IMR-90 (cell line): ENCODE measurements around the gene ZSCAN5C. TPM values are rescaled to one million over a fixed set of nuclear protein-coding genes. Genes with fewer than 3 reads are reported as not detected.

Source experiments
- ATAC-seq: fragments of 200-7000 bp; cut with Tn5 transposase; 2 replicates; pipeline ENCODE4 v1.9.1; 2020; ENCODE audit warnings: low read depth, mild to moderate bottlenecking, moderate library complexity
- BruUV-seq: library from RNA; stranded (reverse); fragments of 400-500 nt; replicated peaks from 2 replicates; lab custom pipeline; 2021; lab: Mats Ljungman, UMichigan
- CTCF ChIA-PET: fragments of 300-600 bp; formaldehyde crosslinking; extraction: SDS; loops from one replicate; lab custom pipeline; 2021; ENCODE audit warnings: antibody characterized with exemption; lab: Yijun Ruan, JAX
- POLR2A ChIA-PET: fragments of 300-600 bp; sonication (Branson Sonifier 250); formaldehyde crosslinking; loops from one replicate; lab custom pipeline; 2022; ENCODE audit warnings: antibody characterized with exemption; ENCODE audit not compliant: unreplicated experiment; lab: Charles Lee
- DNase-seq: peaks from one replicate; pipeline ENCODE4 v3.0.0; 2013
- H2AFZ ChIP-seq: replicated peaks from 2 replicates; pipeline ENCODE3; 2013; ENCODE audit warnings: low read length, mild to moderate bottlenecking; ENCODE audit not compliant: poor library complexity
- H2AK5ac ChIP-seq: 2 replicates; pipeline ENCODE4 v1.6.1; 2013; ENCODE audit warnings: low read depth, low read length, inconsistent platforms
- H2AK9ac ChIP-seq: replicated peaks from 2 replicates; pipeline ENCODE3; 2013; ENCODE audit warnings: mild to moderate bottlenecking, low read depth, low read length, moderate library complexity; ENCODE audit not compliant: poor library complexity
- H2BK120ac ChIP-seq: 2 replicates; pipeline ENCODE4 v1.6.1; 2013; ENCODE audit warnings: low read depth, low read length, inconsistent platforms
- H2BK15ac ChIP-seq: 3 replicates; pipeline ENCODE4 v1.6.1; 2013; ENCODE audit warnings: low read depth, low read length, inconsistent platforms
- H2BK20ac ChIP-seq: 2 replicates; pipeline ENCODE4 v1.6.1; 2013; ENCODE audit warnings: low read depth, mild to moderate bottlenecking, inconsistent platforms, low read length, moderate library complexity
- H2BK5ac ChIP-seq: 2 replicates; pipeline ENCODE4 v1.6.1; 2013; ENCODE audit warnings: mild to moderate bottlenecking, low read depth, low read length, inconsistent platforms; ENCODE audit not compliant: poor library complexity, severe bottlenecking
- H3K14ac ChIP-seq: replicated peaks from 2 replicates; pipeline ENCODE4 v1.6.1; 2013; ENCODE audit warnings: low read depth, low read length, inconsistent platforms
- H3K18ac ChIP-seq: 2 replicates; pipeline ENCODE4 v1.6.1; 2013; ENCODE audit warnings: low read depth, low read length, control low read depth
- H3K23ac ChIP-seq: 2 replicates; pipeline ENCODE4 v1.6.1; 2013; ENCODE audit warnings: low read depth, low read length, inconsistent platforms
- H3K27ac ChIP-seq: 2 replicates; pipeline ENCODE4 v1.5.1; 2013; ENCODE audit warnings: mild to moderate bottlenecking, control low read depth, low read length; ENCODE audit not compliant: insufficient read depth
- H3K27me3 ChIP-seq: 2 replicates; pipeline ENCODE4 v1.6.1; 2013; ENCODE audit warnings: low read length; ENCODE audit not compliant: control insufficient read depth, insufficient read depth
- H3K36me3 ChIP-seq: 2 replicates; pipeline ENCODE4 v1.6.1; 2013; ENCODE audit warnings: low read length, mixed read lengths; ENCODE audit not compliant: control insufficient read depth, insufficient read depth
- H3K4ac ChIP-seq: 2 replicates; pipeline ENCODE4 v1.6.1; 2013; ENCODE audit warnings: low read depth, low read length, inconsistent platforms
- H3K4me1 ChIP-seq: 2 replicates; pipeline ENCODE4 v1.6.1; 2013; ENCODE audit warnings: low read length, mixed read lengths; ENCODE audit not compliant: control insufficient read depth, insufficient read depth
- H3K4me2 ChIP-seq: 2 replicates; pipeline ENCODE4 v1.6.1; 2013; ENCODE audit warnings: low read depth, mild to moderate bottlenecking, control low read depth, low read length, moderate library complexity
- H3K4me3 ChIP-seq: 2 replicates; pipeline ENCODE4 v1.5.1; 2013; ENCODE audit warnings: low read depth, mild to moderate bottlenecking, control low read depth, low read length, moderate library complexity; ENCODE audit not compliant: insufficient read depth
- H3K56ac ChIP-seq: 2 replicates; pipeline ENCODE4 v1.6.1; 2013; ENCODE audit warnings: low read length, inconsistent platforms; ENCODE audit not compliant: insufficient read depth; ENCODE audit errors: extremely low read depth
- H3K79me1 ChIP-seq, 2 experiments: 2 replicates each; pipeline ENCODE4 v1.6.1; 2013; ENCODE audit warnings: low read length in 2 of 2, inconsistent platforms in 1 of 2, low read depth in 1 of 2
- H3K9ac ChIP-seq: 2 replicates; pipeline ENCODE4 v1.6.1; 2013; ENCODE audit warnings: low read depth, low read length, control low read depth
- H3K9me1 ChIP-seq: 2 replicates; pipeline ENCODE4 v1.6.1; 2013; ENCODE audit warnings: low read length, inconsistent platforms; ENCODE audit not compliant: insufficient read depth
- H3K9me3 ChIP-seq: 2 replicates; pipeline ENCODE4 v1.6.1; 2013; ENCODE audit warnings: low read length; ENCODE audit not compliant: control insufficient read depth, insufficient read depth
- H4K20me1 ChIP-seq: 2 replicates; pipeline ENCODE4 v1.6.1; 2013; ENCODE audit warnings: low read length, inconsistent platforms; ENCODE audit not compliant: insufficient read depth
- H4K5ac ChIP-seq: 2 replicates; pipeline ENCODE4 v1.6.1; 2013; ENCODE audit warnings: mild to moderate bottlenecking, low read depth, low read length, control low read depth
- H4K8ac ChIP-seq, 2 experiments: 2 replicates each; pipeline ENCODE4 v1.6.1; 2013; ENCODE audit warnings: low read depth in 2 of 2, low read length in 2 of 2, control low read depth in 1 of 2, inconsistent platforms in 1 of 2
- H4K91ac ChIP-seq: 2 replicates; pipeline ENCODE4 v1.6.1; 2013; ENCODE audit warnings: low read depth, low read length, inconsistent platforms; ENCODE audit not compliant: insufficient read depth
- BHLHE40 ChIP-seq: fragments of 150-350 bp; IDR thresholded peaks from 2 replicates; pipeline ENCODE4 v1.6.1; 2016; ENCODE audit warnings: mild to moderate bottlenecking, low read depth, low read length
- CEBPB ChIP-seq: IDR thresholded peaks from 2 replicates; pipeline ENCODE4 v1.6.1; 2012; ENCODE audit warnings: low read depth, low read length, improper control_type of control experiment
- CHD1 ChIP-seq: IDR thresholded peaks from 2 replicates; pipeline ENCODE4 v1.6.1; 2012; ENCODE audit warnings: low read depth, low read length, improper control_type of control experiment
- CTCF ChIP-seq: conservative IDR thresholded peaks from 2 replicates; pipeline ENCODE4 v1.5.1; 2012; ENCODE audit warnings: mild to moderate bottlenecking, low read depth, low read length, improper control_type of control experiment
- ELK1 ChIP-seq: fragments of 150-350 bp; IDR thresholded peaks from 2 replicates; pipeline ENCODE4 v1.6.1; 2016; ENCODE audit warnings: low read depth, mild to moderate bottlenecking, low read length, moderate library complexity, borderline replicate concordance
- FOS ChIP-seq: fragments of 150-350 bp; IDR thresholded peaks from 2 replicates; pipeline ENCODE4 v1.6.1; 2016; ENCODE audit warnings: low read depth, low read length
- MAFK ChIP-seq: IDR thresholded peaks from 2 replicates; pipeline ENCODE4 v1.6.1; 2012; ENCODE audit warnings: low read depth, low read length, improper control_type of control experiment
- MAZ ChIP-seq: IDR thresholded peaks from 2 replicates; pipeline ENCODE4 v1.6.1; 2012; ENCODE audit warnings: low read depth, mild to moderate bottlenecking, low read length, improper control_type of control experiment, moderate library complexity, borderline replicate concordance
- MXI1 ChIP-seq: IDR thresholded peaks from 2 replicates; pipeline ENCODE4 v1.6.1; 2012; ENCODE audit warnings: low read depth, mild to moderate bottlenecking, low read length, moderate library complexity, borderline replicate concordance
- NFE2L2 ChIP-seq: fragments of 150-350 bp; IDR thresholded peaks from 2 replicates; pipeline ENCODE4 v1.6.1; 2016; ENCODE audit warnings: low read depth, mild to moderate bottlenecking, low read length
- POLR2A ChIP-seq: IDR thresholded peaks from 2 replicates; pipeline ENCODE4 v1.6.1; 2012; ENCODE audit warnings: mild to moderate bottlenecking, low read depth, low read length
- RAD21 ChIP-seq: IDR thresholded peaks from 2 replicates; pipeline ENCODE4 v1.6.1; 2012; ENCODE audit warnings: low read length, improper control_type of control experiment
- RCOR1 ChIP-seq: IDR thresholded peaks from 2 replicates; pipeline ENCODE4 v1.6.1; 2012; ENCODE audit warnings: mild to moderate bottlenecking, low read length, improper control_type of control experiment; ENCODE audit not compliant: insufficient replicate concordance
- RFX5 ChIP-seq: IDR thresholded peaks from 2 replicates; pipeline ENCODE4 v1.8.0; 2012; ENCODE audit warnings: low read depth, mild to moderate bottlenecking, low read length, moderate library complexity
- SMC3 ChIP-seq: fragments of 150-350 bp; IDR thresholded peaks from 2 replicates; pipeline ENCODE4 v1.6.1; 2016; ENCODE audit warnings: low read depth, mild to moderate bottlenecking, antibody characterized with exemption, low read length, moderate library complexity
- WGBS, 2 experiments: methylation state at CpG; one replicate each; pipeline versions ENCODE4 v1.1.5 to v1.1.7; 2013; ENCODE audit warnings: missing lambda C conversion rate in 2 of 2; ENCODE audit not compliant: insufficient read length in 1 of 2; ENCODE audit errors: extremely low coverage in 2 of 2; 5-methylcytosine and 5-hydroxymethylcytosine counted together
- dilution Hi-C: fragments of 300-500 bp; cut with HindIII; formaldehyde crosslinking; loops from one replicate; pipeline ENCODE4 v1.14.3; 2018; ENCODE audit warnings: low sequenced_read_pairs; ENCODE audit not compliant: unreplicated experiment
- in situ Hi-C: fragments of 300-500 bp; cut with MboI; formaldehyde crosslinking; loops from 3 replicates; pipeline ENCODE4 v1.14.3; 2019; ENCODE audit warnings: low sequenced_read_pairs, inconsistent platforms, mixed read lengths
- intact Hi-C: fragments of 100-400 bp; cut with micrococcal nuclease; formaldehyde crosslinking; loops from 2 replicates; pipeline ENCODE4 v1.10.0; 2022
- polyA plus RNA-seq, 3 experiments: library from polyadenylated mRNA; depleted of rRNA; stranded (reverse); fragments of >200 nt; gene quantifications; 2 replicates each; pipeline ENCODE4 v1.2.3, GENCODE V29; 2012; ENCODE audit warnings: low replicate concordance in 1 of 3
- total RNA-seq: library from RNA; depleted of rRNA; stranded (reverse); fragments of >200 nt; gene quantifications from 2 replicates; pipeline ENCODE4 v1.2.3, GENCODE V29; 2012
- TF ChIP-seq, protein P1 (sequence below): fragments of 150-350 bp; IDR thresholded peaks from 2 replicates; pipeline ENCODE4 v1.6.1; 2017; ENCODE audit warnings: mild to moderate bottlenecking, antibody characterized with exemption, low read length, low read depth

Gene ZSCAN5C
- total and polyA plus RNA-seq, 2 of the 4 experiments (the other 2 are of a cell fraction): not detected

DNA sequence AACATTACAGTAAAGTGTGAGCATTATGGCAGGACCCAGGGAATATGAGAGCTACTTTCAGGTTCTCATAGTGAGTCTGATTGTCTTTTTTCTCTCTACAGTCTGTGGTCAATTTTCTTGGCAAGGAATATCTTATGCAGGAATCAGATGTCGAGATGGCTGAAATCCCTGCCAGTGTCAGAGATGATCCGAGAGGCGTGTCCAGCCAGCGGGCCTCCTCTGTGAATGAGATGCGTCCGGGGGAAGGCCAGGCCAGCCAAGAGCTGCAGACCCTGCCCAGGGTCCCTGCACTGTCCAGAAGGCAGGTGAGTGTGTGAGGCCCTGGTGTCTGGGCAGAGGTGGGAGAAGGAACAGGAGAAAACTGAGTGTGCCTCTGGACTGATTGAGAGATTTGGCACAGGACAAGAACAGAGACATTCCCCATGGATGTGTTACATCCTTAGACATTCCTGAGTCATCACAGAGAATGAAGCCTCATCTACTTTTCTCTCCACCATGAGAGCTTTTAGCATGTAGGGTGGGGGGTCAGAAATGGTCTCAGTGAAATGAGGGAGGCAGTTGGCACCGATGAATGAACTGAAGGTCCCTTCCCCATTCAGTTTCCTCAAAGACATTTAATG is 43.2 kb downstream of the ZSCAN5C start:
- intact Hi-C loops: no loop called here
- no TSS peak for BruUV-seq
- dilution Hi-C loops: no loop called here
- no peaks in the 10 kb centered on the region for H3K36me3 ChIP-seq
- no peak overlapping the region for H2BK5ac ChIP-seq
- TF ChIP-seq FOS (no peak), ELK1 (no peak), RCOR1 (no peak), MAFK (no peak), POLR2A (no peak), MXI1 (no peak), RAD21 (no peak), BHLHE40 (no peak), CEBPB (no peak), SMC3 (no peak), CHD1 (no peak), RFX5 (no peak), CTCF (no peak), NFE2L2 (no peak), MAZ (no peak)
- TF ChIP-seq, protein P1, sequence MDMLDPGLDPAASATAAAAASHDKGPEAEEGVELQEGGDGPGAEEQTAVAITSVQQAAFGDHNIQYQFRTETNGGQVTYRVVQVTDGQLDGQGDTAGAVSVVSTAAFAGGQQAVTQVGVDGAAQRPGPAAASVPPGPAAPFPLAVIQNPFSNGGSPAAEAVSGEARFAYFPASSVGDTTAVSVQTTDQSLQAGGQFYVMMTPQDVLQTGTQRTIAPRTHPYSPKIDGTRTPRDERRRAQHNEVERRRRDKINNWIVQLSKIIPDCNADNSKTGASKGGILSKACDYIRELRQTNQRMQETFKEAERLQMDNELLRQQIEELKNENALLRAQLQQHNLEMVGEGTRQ: no peak
- H3K9ac ChIP-seq: no peak overlapping the region
- no peak overlapping the region for H3K4ac ChIP-seq
- H2AK9ac ChIP-seq: no peak overlapping the region
- H4K20me1 ChIP-seq: no peaks in the 10 kb centered on the region
- peaks cover 11% of the 10 kb centered on the region for H3K9me3 ChIP-seq
- no peak overlapping the region for H2BK20ac ChIP-seq
- no peak overlapping the region for H3K18ac ChIP-seq
- peak; percentile 63 for ATAC-seq
- H3K9me1 ChIP-seq: no peaks in the 10 kb centered on the region
- H2BK15ac ChIP-seq: no peak overlapping the region
- H3K4me1 ChIP-seq: no peaks in the 10 kb centered on the region
- no peak overlapping the region for H4K8ac ChIP-seq
- no peak overlapping the region for H3K27ac ChIP-seq
- H3K14ac ChIP-seq: no peak overlapping the region
- H3K56ac ChIP-seq: no peak overlapping the region
- H3K4me3 ChIP-seq: no peak overlapping the region
- in situ Hi-C loops: no loop called here
- no peaks in the 10 kb centered on the region for H3K27me3 ChIP-seq
- 74% methylated on average over 4 of the region's 7 CpGs; no CpG with 5 or more reads in 1 of the 2 experiments for WGBS, 2 experiments
- no peaks in the 10 kb centered on the region for H3K79me1 ChIP-seq
- ChIA-PET CTCF (no interaction called here), POLR2A (no interaction called here)
- no peak overlapping the region for H4K91ac ChIP-seq
- H3K23ac ChIP-seq: no peak overlapping the region
- no peak overlapping the region for H2AFZ ChIP-seq
- DNase-seq: peak; percentile 33
- H4K5ac ChIP-seq: no peak overlapping the region
- no peak overlapping the region for H2AK5ac ChIP-seq
- H2BK120ac ChIP-seq: no peak overlapping the region
- H3K4me2 ChIP-seq: no peak overlapping the region
